Measurements from ENCODE around the gene AASDH.
"Not testable (repeated sequence)": the region's sequence is repeated elsewhere in the genome, so short reads cannot be mapped to it uniquely, and the experiment has no call there.

Gene AASDH

GRCh38 chr4:56391270-56391669, 4.0 kb upstream of the AASDH start:
- no peak for DNase-seq (ENCODE audit: low read depth in 1 of 2, low spot score in 1 of 2)

GRCh38 chr4:56389558-56389957, 2.3 kb upstream of the AASDH start:
- DNase-seq (ENCODE audit: low read depth in 1 of 2, low spot score in 1 of 2): no peak

- no peak for DNase-seq (ENCODE audit: low read depth in 1 of 2, low spot score in 1 of 2)
These were observed 1.0 kb upstream of the AASDH start for GRCh38 chr4:56388306-56388705.

GRCh38 chr4:56386091-56386490, 1.2 kb downstream of the AASDH start:
- no peak for DNase-seq (ENCODE audit: low read depth in 1 of 2, low spot score in 1 of 2)

GRCh38 chr4:56375458-56375857, 11.8 kb downstream of the AASDH start:
- no peak for DNase-seq (ENCODE audit: low read depth in 1 of 2, low spot score in 1 of 2)

GRCh38 chr4:56374956-56375355, 12.3 kb downstream of the AASDH start:
- DNase-seq (ENCODE audit: low read depth in 1 of 2, low spot score in 1 of 2): no peak

GRCh38 chr4:56372774-56373173, 14.5 kb downstream of the AASDH start:
- DNase-seq (ENCODE audit: low read depth in 1 of 2, low spot score in 1 of 2): no peak

- no peak for DNase-seq (ENCODE audit: low read depth in 1 of 2, low spot score in 1 of 2)
These were observed 15.7 kb downstream of the AASDH start for GRCh38 chr4:56371426-56372220.

- DNase-seq (ENCODE audit: low read depth in 1 of 2, low spot score in 1 of 2): no peak
These were observed 16.9 kb downstream of the AASDH start for GRCh38 chr4:56370377-56370776.

GRCh38 chr4:56362981-56363380, 24.3 kb downstream of the AASDH start:
- DNase-seq (ENCODE audit: low read depth in 1 of 2, low spot score in 1 of 2): not testable (repeated sequence)

- DNase-seq (ENCODE audit: low read depth in 1 of 2, low spot score in 1 of 2): no peak
These were observed 27.2 kb downstream of the AASDH start for GRCh38 chr4:56360071-56360470.

- DNase-seq (ENCODE audit: low read depth in 1 of 2, low spot score in 1 of 2): no peak
These were observed 30.6 kb downstream of the AASDH start for GRCh38 chr4:56356650-56357049.

GRCh38 chr4:56348576-56348975, 38.7 kb downstream of the AASDH start:
- DNase-seq (ENCODE audit: low read depth in 1 of 2, low spot score in 1 of 2): no peak

GRCh38 chr4:56345458-56345857, 41.8 kb downstream of the AASDH start:
- no peak for DNase-seq (ENCODE audit: low read depth in 1 of 2, low spot score in 1 of 2)

GRCh38 chr4:56342746-56343145, 44.5 kb downstream of the AASDH start:
- no peak for DNase-seq (ENCODE audit: low read depth in 1 of 2, low spot score in 1 of 2)

- DNase-seq (ENCODE audit: low read depth in 1 of 2, low spot score in 1 of 2): no peak
These were observed 56.6 kb downstream of the AASDH start for GRCh38 chr4:56330691-56331090.

- no peak for DNase-seq (ENCODE audit: low read depth in 1 of 2, low spot score in 1 of 2)
These were observed 60.9 kb downstream of the AASDH start for GRCh38 chr4:56326363-56326762.

- no peak for DNase-seq (ENCODE audit: low read depth in 1 of 2, low spot score in 1 of 2)
These were observed 63.2 kb downstream of the AASDH start for GRCh38 chr4:56324011-56324610.

- DNase-seq (ENCODE audit: low read depth in 1 of 2, low spot score in 1 of 2): no peak
These were observed 64.0 kb downstream of the AASDH start for GRCh38 chr4:56323327-56323726.

GRCh38 chr4:56321251-56321650, 66.0 kb downstream of the AASDH start:
- no peak for DNase-seq (ENCODE audit: low read depth in 1 of 2, low spot score in 1 of 2)

- DNase-seq (ENCODE audit: low read depth in 1 of 2, low spot score in 1 of 2): no peak
These were observed 67.0 kb downstream of the AASDH start for GRCh38 chr4:56320293-56320692.

GRCh38 chr4:56318555-56318954, 68.7 kb downstream of the AASDH start:
- no peak for DNase-seq (ENCODE audit: low read depth in 1 of 2, low spot score in 1 of 2)

GRCh38 chr4:56317749-56318148, 69.5 kb downstream of the AASDH start:
- DNase-seq (ENCODE audit: low read depth in 1 of 2, low spot score in 1 of 2): no peak

All from activated CD4-positive, alpha-beta T cell treated with anti-CD3 and anti-CD28 coated beads, Interleukin-2, amount 50 U/mL, for 24 hours (primary cell).